ENCODE results near the gene MTERF4.

Gene MTERF4

GRCh38 chr2:241084856-241085444 is 17.1 kb downstream of the MTERF4 start:
- no peak overlapping the region for H3K4me3 ChIP-seq (ENCODE audit: low read depth, low read length)
- no peak for TF ChIP-seq CTCF (IDR thresholded peaks at IDR 0.05; ENCODE audit: low read depth, low read length)
- no peak for TF ChIP-seq MAX (IDR thresholded peaks at IDR 0.05; ENCODE audit: low read depth, low read length)
- TF ChIP-seq POLR2A (IDR thresholded peaks at IDR 0.05; ENCODE audit: extremely low read depth, insufficient read length), result no peak
- no peak for TF ChIP-seq MYC (IDR thresholded peaks at IDR 0.05; ENCODE audit: low read depth, low read length)
- no peak for DNase-seq (ENCODE audit: low read depth)

- H3K4me3 ChIP-seq (ENCODE audit: low read depth, low read length), result no peak overlapping the region
- DNase-seq (ENCODE audit: low read depth), result no peak
- TF ChIP-seq POLR2A (IDR thresholded peaks at IDR 0.05; ENCODE audit: extremely low read depth, insufficient read length), result no peak
- no peak for TF ChIP-seq MAX (IDR thresholded peaks at IDR 0.05; ENCODE audit: low read depth, low read length)
- no peak for TF ChIP-seq CTCF (IDR thresholded peaks at IDR 0.05; ENCODE audit: low read depth, low read length)
These were observed 19.0 kb downstream of the MTERF4 start for GRCh38 chr2:241083091-241083415.

GRCh38 chr2:241082341-241083090 is 19.6 kb downstream of the MTERF4 start:
- TF ChIP-seq MAX (IDR thresholded peaks at IDR 0.05; ENCODE audit: low read depth, low read length) (no peak), MYC (IDR thresholded peaks at IDR 0.05; ENCODE audit: low read depth, low read length) (no peak), POLR2A (IDR thresholded peaks at IDR 0.05; ENCODE audit: extremely low read depth, insufficient read length) (no peak), CTCF (IDR thresholded peaks at IDR 0.05; ENCODE audit: low read depth, low read length) (no peak)
- no peak overlapping the region for H3K4me3 ChIP-seq (ENCODE audit: low read depth, low read length)
- DNase-seq (ENCODE audit: low read depth), result no peak

- no peak for DNase-seq (ENCODE audit: low read depth)
- H3K4me3 ChIP-seq (ENCODE audit: low read depth, low read length), result no peak overlapping the region
- TF ChIP-seq MYC (IDR thresholded peaks at IDR 0.05; ENCODE audit: low read depth, low read length) (no peak), MAX (IDR thresholded peaks at IDR 0.05; ENCODE audit: low read depth, low read length) (no peak), CTCF (IDR thresholded peaks at IDR 0.05; ENCODE audit: low read depth, low read length) (no peak), POLR2A (IDR thresholded peaks at IDR 0.05; ENCODE audit: extremely low read depth, insufficient read length) (no peak)
These were observed 20.3 kb downstream of the MTERF4 start for GRCh38 chr2:241081643-241082340.

- no peak overlapping the region for H3K4me3 ChIP-seq (ENCODE audit: low read depth, low read length)
- DNase-seq (ENCODE audit: low read depth), result no peak
- TF ChIP-seq POLR2A (IDR thresholded peaks at IDR 0.05; ENCODE audit: extremely low read depth, insufficient read length) (no peak), MYC (IDR thresholded peaks at IDR 0.05; ENCODE audit: low read depth, low read length) (no peak), CTCF (IDR thresholded peaks at IDR 0.05; ENCODE audit: low read depth, low read length) (no peak), MAX (IDR thresholded peaks at IDR 0.05; ENCODE audit: low read depth, low read length) (no peak)
These were observed 20.9 kb downstream of the MTERF4 start for GRCh38 chr2:241081190-241081642.
